ENCODE results near the gene IFTAP. TPM values are rescaled to one million over a fixed set of nuclear protein-coding genes. Genes with fewer than 3 reads are reported as not detected.
"Not testable (repeated sequence)": the region's sequence is repeated elsewhere in the genome, so short reads cannot be mapped to it uniquely, and the experiment has no call there.

The IFTAP gene, protein sequence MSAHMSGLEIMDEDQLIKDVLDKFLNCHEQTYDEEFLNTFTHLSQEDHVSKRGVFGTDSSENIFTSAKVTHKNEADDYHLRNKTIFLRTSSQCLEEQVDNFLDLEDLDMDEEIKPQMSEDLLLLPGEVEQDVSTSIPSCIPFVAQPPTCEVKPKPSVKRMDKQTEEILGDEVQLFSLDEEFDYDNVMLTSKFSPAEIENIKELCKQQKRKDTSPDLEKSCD
- total RNA-seq = 1 to 10 TPM in 1 of 2 experiments, under 1 TPM in 1; 0.94 to 1.9 TPM
- polyA plus RNA-seq = 1 to 10 TPM; 3.9 to 6.6 TPM

DNA sequence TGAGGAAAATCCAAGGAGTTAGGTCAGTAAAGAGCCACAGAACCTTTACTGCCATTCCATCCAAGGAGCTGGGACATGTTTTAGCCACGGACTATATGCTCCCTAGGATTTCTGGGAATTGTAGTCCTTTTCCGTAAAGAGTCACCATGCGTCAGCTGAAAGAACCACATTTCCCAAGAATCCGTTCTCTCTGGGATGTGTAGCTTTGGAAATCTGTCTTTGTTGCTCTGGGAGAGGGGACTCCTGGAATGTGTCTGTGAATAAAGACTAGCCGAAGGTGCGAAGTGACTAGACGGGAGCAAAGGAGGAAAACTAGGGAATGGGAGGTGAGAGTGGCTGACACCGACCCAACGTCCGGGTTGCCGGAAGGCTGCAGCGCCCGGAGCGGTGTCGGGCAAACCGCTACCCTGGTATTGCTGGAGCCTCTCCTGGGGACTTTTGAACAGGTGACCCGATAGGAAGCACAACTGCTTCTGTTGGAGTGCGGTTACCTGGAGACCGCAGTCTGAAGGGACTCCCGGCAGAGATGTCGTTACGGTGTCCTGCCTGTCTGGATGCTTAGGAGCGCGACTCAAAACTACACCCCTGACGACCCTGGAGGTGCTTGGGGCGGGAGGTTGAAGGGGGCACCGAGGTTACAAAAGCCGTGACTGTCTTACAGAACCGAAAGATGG, at the start of gene IFTAP:
Gene IFTAP (plus strand): TSS at position 187 of the 674 bp plus-strand sequence. CDS start 15,602 bp downstream, outside the sequence.
- DNase-seq = peak in 4 of 5 donors; percentile 21 to 31 (median 24)
- Histone ChIP-seq H3K4me3 (ENCODE audit: low read length in 2 of 2) (peak within 1 kb of the TSS; percentile 13 to 17), H3K36me3 (ENCODE audit: insufficient read depth, low read length) (no peaks in the 10 kb centered on the region), H3K27ac (ENCODE audit: low read depth, low read length) (no peak within 1 kb of the TSS), H3K27me3 (ENCODE audit: insufficient read depth, low read length) (no peaks in the 10 kb centered on the region), H3K9me3 (ENCODE audit: control insufficient read depth in 1 of 2, low read length in 2 of 2) (no peaks in the 10 kb centered on the region), H3K4me1 (ENCODE audit: insufficient read depth, low read length) (no peaks in the 10 kb centered on the region)
- Mint-ChIP-seq H3K4me3 (peak within 1 kb of the TSS; percentile 88 to 98 (median 94)), H3K4me1 (peaks cover 3 to 9% (median 7%) of the 10 kb centered on the region in 4 donors), H3K9me3 (no peaks in the 10 kb centered on the region), H3K27me3 (peaks cover 22 to 28% of the 10 kb centered on the region in 2 donors), H3K36me3 (no peaks in the 10 kb centered on the region), H3K27ac (peak within 1 kb of the TSS in 4 of 7 donors; percentile 12 to 48 (median 36))
- intact Hi-C loops (cut with micrococcal nuclease) = no loop called here
- POLR2A ChIA-PET (ENCODE audit: partially characterized antibody) = no interaction called here
- CTCF ChIA-PET (ENCODE audit: partially characterized antibody) = interaction anchor here (1.8 kb wide), 1 partner anchor 30 kb away, joined by 5 read pairs; no protein-coding TSS in a partner anchor

DNA sequence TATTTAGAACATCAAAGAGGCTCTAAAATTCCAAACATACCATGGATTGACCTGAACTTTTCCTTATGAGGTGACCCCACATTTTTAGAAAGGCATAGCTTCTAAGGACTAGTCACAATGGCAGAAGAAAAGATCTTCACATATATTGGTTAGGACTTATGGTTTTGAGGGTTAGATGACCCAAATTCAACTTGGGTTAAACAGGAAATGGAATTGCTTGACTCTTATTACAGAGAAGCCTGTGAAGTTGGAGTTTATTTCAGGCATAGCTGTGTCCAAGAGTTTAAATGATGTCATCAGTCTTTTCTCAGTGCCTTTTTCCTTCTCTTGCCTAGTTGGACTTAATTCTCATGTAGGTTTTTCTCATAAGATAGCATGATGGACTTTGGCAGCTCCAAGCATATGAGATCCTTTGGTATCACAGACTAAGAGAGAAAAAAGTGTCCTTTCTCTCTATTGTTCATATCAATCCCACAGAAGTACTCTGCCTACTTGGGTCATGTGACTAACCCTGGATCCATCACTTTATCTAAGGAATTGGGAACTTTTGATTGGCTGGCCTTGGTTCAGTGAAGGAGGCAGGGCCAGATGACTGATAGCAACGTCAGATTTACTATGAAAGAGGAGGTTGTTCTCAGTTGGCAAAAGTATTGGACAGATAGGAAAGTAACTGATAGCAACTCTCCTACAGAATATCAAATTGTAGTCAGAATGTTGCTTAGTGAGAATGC, 43.8 kb upstream of the IFTAP start:
- CTCF ChIA-PET (ENCODE audit: partially characterized antibody) = interaction anchor here (1.0 kb wide), 1 partner anchor 10 kb away, joined by 3 read pairs; no protein-coding TSS in a partner anchor
- H3K4me3 ChIP-seq (ENCODE audit: low read length in 2 of 2) = no peak overlapping the region
- no peaks in the 10 kb centered on the region for H3K9me3 ChIP-seq (ENCODE audit: control insufficient read depth in 1 of 2, low read length in 2 of 2)
- Mint-ChIP-seq H3K9me3 (peaks cover 0 to 16% (median 2%) of the 10 kb centered on the region in 8 donors), H3K4me3 (peak overlapping the region in 4 of 8 donors; percentile 4 to 37 (median 18)), H3K36me3 (no peaks in the 10 kb centered on the region), H3K4me1 (peaks cover 12 to 24% (median 18%) of the 10 kb centered on the region in 4 donors), H3K27me3 (peaks cover 5 to 8% of the 10 kb centered on the region in 2 donors), H3K27ac (peak overlapping the region in 2 of 7 donors; percentile 13 to 29)
- no peak overlapping the region for H3K27ac ChIP-seq (ENCODE audit: low read depth, low read length)
- no peak for DNase-seq
- H3K27me3 ChIP-seq (ENCODE audit: insufficient read depth, low read length) = no peaks in the 10 kb centered on the region
- intact Hi-C loops (cut with micrococcal nuclease) = no loop called here
- H3K36me3 ChIP-seq (ENCODE audit: insufficient read depth, low read length) = no peaks in the 10 kb centered on the region
- POLR2A ChIA-PET (ENCODE audit: partially characterized antibody) = no interaction called here
- peaks cover 9% of the 10 kb centered on the region for H3K4me1 ChIP-seq (ENCODE audit: insufficient read depth, low read length)

DNA sequence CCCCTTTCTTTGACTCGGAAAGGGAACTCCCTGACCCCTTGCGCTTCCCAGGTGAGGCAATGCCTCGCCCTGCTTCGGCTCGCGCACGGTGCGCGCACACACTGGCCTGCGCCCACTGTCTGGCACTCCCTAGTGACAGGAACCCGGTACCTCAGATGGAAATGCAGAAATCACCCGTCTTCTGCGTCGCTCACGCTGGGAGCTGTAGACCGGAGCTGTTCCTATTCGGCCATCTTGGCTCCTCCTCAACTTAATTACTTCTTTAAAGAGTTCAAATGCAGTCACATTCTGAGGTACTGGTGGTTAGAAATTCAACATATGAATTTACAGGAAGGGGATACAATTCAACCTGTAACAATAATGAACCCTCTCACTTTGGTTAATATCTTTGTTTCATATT, 36.9 kb upstream of the IFTAP start:
- intact Hi-C loops (cut with micrococcal nuclease); H3K4me3 ChIP-seq (ENCODE audit: low read length in 2 of 2); CTCF ChIA-PET (ENCODE audit: partially characterized antibody); POLR2A ChIA-PET (ENCODE audit: partially characterized antibody); H3K36me3 ChIP-seq (ENCODE audit: insufficient read depth, low read length); H3K27me3 ChIP-seq (ENCODE audit: insufficient read depth, low read length); DNase-seq; H3K9me3 ChIP-seq (ENCODE audit: control insufficient read depth in 1 of 2, low read length in 2 of 2); H3K36me3 Mint-ChIP-seq; H3K27me3 Mint-ChIP-seq; H3K27ac ChIP-seq (ENCODE audit: low read depth, low read length); H3K4me1 ChIP-seq (ENCODE audit: insufficient read depth, low read length): not testable (repeated sequence)
- peaks cover 0 to 26% (median 8%) of the 10 kb centered on the region in 8 donors for H3K9me3 Mint-ChIP-seq
- H3K27ac Mint-ChIP-seq = peak overlapping the region in 2 of 7 donors; percentile 29 to 54
- H3K4me1 Mint-ChIP-seq = peaks cover 14 to 27% (median 19%) of the 10 kb centered on the region in 4 donors
- peak overlapping the region in 3 of 8 donors; percentile 15 to 32 (median 23) for H3K4me3 Mint-ChIP-seq

DNA sequence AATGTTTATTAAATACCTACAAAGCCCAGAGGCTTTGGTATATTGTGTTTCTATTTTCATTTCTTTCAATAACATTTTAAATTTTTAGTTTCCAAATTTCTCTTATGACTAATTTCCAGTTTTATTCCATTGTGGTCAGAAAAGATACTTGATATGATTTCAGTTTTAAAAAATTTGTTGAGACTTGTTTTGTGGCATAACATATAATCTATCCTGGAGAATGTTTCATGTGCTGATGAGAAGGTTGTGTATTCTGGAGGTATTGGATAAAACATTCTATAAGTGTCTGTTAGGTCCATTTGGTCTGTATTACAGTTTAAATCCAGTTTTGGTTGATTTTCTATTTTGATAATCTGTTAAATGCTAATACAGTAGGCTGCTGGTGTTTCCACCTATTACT, 36.3 kb upstream of the IFTAP start:
- H3K27ac ChIP-seq (ENCODE audit: low read depth, low read length) = peak overlapping the region; percentile 7
- Mint-ChIP-seq H3K27ac (peak overlapping the region in 4 of 7 donors; percentile 54 to 83 (median 74)), H3K4me1 (peaks cover 14 to 27% (median 19%) of the 10 kb centered on the region in 4 donors), H3K4me3 (peak overlapping the region in 6 of 8 donors; percentile 57 to 90 (median 76)), H3K27me3 (no peaks in the 10 kb centered on the region), H3K9me3 (peaks cover 0 to 26% (median 8%) of the 10 kb centered on the region in 8 donors), H3K36me3 (peaks cover 0 to 4% of the 10 kb centered on the region in 2 donors)
- no peaks in the 10 kb centered on the region for H3K36me3 ChIP-seq (ENCODE audit: insufficient read depth, low read length)
- no peaks in the 10 kb centered on the region for H3K9me3 ChIP-seq (ENCODE audit: control insufficient read depth in 1 of 2, low read length in 2 of 2)
- no peak for DNase-seq
- POLR2A ChIA-PET (ENCODE audit: partially characterized antibody) = no interaction called here
- peaks cover 6% of the 10 kb centered on the region for H3K4me1 ChIP-seq (ENCODE audit: insufficient read depth, low read length)
- intact Hi-C loops (cut with micrococcal nuclease) = no loop called here
- no peaks in the 10 kb centered on the region for H3K27me3 ChIP-seq (ENCODE audit: insufficient read depth, low read length)
- H3K4me3 ChIP-seq (ENCODE audit: low read length in 2 of 2) = peak overlapping the region in 1 of 2 donors; percentile 23
- CTCF ChIA-PET (ENCODE audit: partially characterized antibody) = no interaction called here

DNA sequence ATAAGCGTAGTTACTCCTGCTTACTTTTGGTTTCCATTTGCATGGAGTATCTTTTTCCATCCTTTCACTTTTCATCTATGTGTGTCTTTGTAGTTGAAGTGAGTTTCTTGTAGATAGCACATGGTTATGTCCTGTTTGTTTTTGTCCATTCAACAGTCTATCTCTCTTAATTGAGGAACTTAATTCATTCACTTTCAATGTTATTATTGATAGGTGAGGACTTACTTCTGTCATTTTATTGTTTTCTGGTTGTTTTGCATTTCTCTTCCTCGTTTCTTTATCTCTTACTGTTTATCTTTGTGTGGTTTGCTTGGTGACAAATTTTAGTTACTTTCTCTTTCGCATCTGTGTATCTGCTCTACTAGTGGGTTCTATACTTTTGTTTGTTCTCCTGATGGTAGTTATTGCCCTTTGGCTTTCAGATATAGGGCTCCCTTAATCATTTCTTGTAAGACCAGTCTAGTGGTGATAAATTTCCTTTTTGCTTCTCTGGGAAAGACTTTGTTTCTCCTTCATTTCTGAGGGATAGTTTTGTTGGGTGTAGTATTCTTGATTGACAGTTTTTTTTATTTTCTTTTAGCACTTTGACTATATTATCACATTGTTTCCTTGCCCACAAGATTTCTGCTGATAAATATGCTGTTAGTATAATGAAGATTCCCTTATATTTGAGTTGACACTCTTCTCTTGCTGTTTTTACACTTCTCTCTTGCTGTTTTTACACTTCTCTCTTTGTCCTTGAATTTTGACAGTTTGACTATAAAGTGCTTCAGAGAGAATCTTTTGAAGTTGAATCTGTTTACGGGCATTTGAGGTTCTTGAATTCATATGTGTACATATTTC, 35.5 kb upstream of the IFTAP start:
- peak in 4 of 5 donors; percentile 29 to 52 (median 38) for DNase-seq
- no peaks in the 10 kb centered on the region for H3K9me3 ChIP-seq (ENCODE audit: control insufficient read depth in 1 of 2, low read length in 2 of 2)
- Mint-ChIP-seq H3K27ac (peak overlapping the region; percentile 54 to 89 (median 78)), H3K9me3 (peaks cover 0 to 26% (median 8%) of the 10 kb centered on the region in 8 donors), H3K27me3 (no peaks in the 10 kb centered on the region), H3K4me1 (peaks cover 14 to 27% (median 19%) of the 10 kb centered on the region in 4 donors), H3K4me3 (peak overlapping the region; percentile 57 to 90 (median 76)), H3K36me3 (peaks cover 0 to 4% of the 10 kb centered on the region in 2 donors)
- peak overlapping the region; percentile 7 for H3K27ac ChIP-seq (ENCODE audit: low read depth, low read length)
- H3K36me3 ChIP-seq (ENCODE audit: insufficient read depth, low read length) = no peaks in the 10 kb centered on the region
- no peaks in the 10 kb centered on the region for H3K27me3 ChIP-seq (ENCODE audit: insufficient read depth, low read length)
- ChIA-PET POLR2A (ENCODE audit: partially characterized antibody) (interaction anchor here (0.8 kb wide), 1 partner anchor 49 kb away, joined by 3 read pairs; the partner anchor contains the start of gene TRAF6), CTCF (ENCODE audit: partially characterized antibody) (interaction anchor here (9.8 kb wide), 1 partner anchor 188 kb away, joined by 259 read pairs; no protein-coding TSS in a partner anchor)
- H3K4me3 ChIP-seq (ENCODE audit: low read length in 2 of 2) = peak overlapping the region in 1 of 2 donors; percentile 23
- intact Hi-C loops (cut with micrococcal nuclease) = no loop called here
- peaks cover 6% of the 10 kb centered on the region for H3K4me1 ChIP-seq (ENCODE audit: insufficient read depth, low read length)

DNA sequence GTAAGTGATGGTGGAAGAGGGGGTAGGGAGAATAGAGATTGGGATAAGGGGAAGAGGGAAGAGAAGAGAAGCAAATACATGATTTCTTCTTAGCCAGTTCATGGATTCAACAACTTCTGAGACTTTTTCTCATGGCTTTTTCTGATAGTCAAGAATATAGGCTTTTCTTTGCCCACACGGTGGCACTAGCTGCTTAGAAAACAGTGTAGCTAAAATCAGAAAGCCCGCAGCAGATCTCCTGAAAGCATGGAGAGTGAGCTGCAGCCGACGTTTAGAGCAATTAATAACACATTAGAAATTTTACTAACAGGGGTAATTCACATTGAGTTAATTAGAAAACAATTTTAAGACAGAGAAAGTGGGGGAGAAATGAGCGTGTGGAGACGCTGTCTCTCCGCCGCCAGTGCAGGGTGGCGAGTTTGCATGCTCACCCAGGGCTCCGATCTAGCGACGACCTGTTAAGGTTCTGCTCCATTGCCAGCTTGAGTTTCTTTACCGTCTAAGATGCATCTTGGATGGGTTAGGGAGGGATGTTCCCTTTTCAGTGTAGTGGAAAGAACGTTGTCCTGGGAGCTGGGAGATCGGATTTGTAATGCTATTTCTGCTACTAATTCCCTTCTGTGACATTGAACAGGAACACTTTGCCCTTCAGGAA, 29.8 kb upstream of the IFTAP start:
- Mint-ChIP-seq H3K27me3 (peaks cover 18 to 24% of the 10 kb centered on the region in 2 donors), H3K9me3 (peaks cover 0 to 8% (median 5%) of the 10 kb centered on the region in 8 donors), H3K4me1 (peaks cover 6 to 14% (median 7%) of the 10 kb centered on the region in 4 donors), H3K27ac (peak overlapping the region in 1 of 7 donors; percentile 4), H3K4me3 (peak overlapping the region; percentile 45 to 92 (median 80)), H3K36me3 (peaks cover 0 to 4% of the 10 kb centered on the region in 2 donors)
- no peaks in the 10 kb centered on the region for H3K4me1 ChIP-seq (ENCODE audit: insufficient read depth, low read length)
- H3K9me3 ChIP-seq (ENCODE audit: control insufficient read depth in 1 of 2, low read length in 2 of 2) = no peaks in the 10 kb centered on the region
- peaks cover 7% of the 10 kb centered on the region for H3K27me3 ChIP-seq (ENCODE audit: insufficient read depth, low read length)
- H3K36me3 ChIP-seq (ENCODE audit: insufficient read depth, low read length) = no peaks in the 10 kb centered on the region
- intact Hi-C loops (cut with micrococcal nuclease) = loop anchor here (1.0 kb wide), 2 partner anchors 109 to 183 kb away; no protein-coding TSS in a partner anchor
- ChIA-PET POLR2A (ENCODE audit: partially characterized antibody) (interaction anchor here (1.5 kb wide), 1 partner anchor 183 kb away, joined by 7 read pairs; no protein-coding TSS in a partner anchor), CTCF (ENCODE audit: partially characterized antibody) (interaction anchor here (0.8 to 9.8 kb wide), 17 partner anchors 9 to 183 kb away, joined by 3 to 259 read pairs (median 7); partner anchors contain the start of genes IFTAP and TRAF6)
- no peak overlapping the region for H3K27ac ChIP-seq (ENCODE audit: low read depth, low read length)
- peak; percentile 37 to 48 (median 38) for DNase-seq
- no peak overlapping the region for H3K4me3 ChIP-seq (ENCODE audit: low read length in 2 of 2)
